Activated CD8-positive, alpha-beta memory T cell treated with anti-CD3 and anti-CD28 coated beads, Interleukin-2, amount 50 U/mL, for 4 hours (primary cell): Measurements from ENCODE around the gene EML4.

Source experiments
- DNase-seq: peaks from one replicate; pipeline ENCODE4 v3.0.0-alpha.2; 2020

The EML4 gene

GRCh38 chr2:42196403-42197267, 27.5 kb downstream of the EML4 start:
- peak; percentile 39 for DNase-seq

- no peak for DNase-seq
These were observed 28.6 kb downstream of the EML4 start for GRCh38 chr2:42197792-42198191.

- no peak for DNase-seq
These were observed 29.3 kb downstream of the EML4 start for GRCh38 chr2:42198466-42198865.

- no peak for DNase-seq
These were observed 29.8 kb downstream of the EML4 start for GRCh38 chr2:42199002-42199401.

- no peak for DNase-seq
These were observed 30.5 kb downstream of the EML4 start for GRCh38 chr2:42199626-42200025.

- no peak for DNase-seq
These were observed 32.0 kb downstream of the EML4 start for GRCh38 chr2:42200926-42201855.

GRCh38 chr2:42202634-42203008, 33.5 kb downstream of the EML4 start:
- DNase-seq, result no peak

GRCh38 chr2:42203792-42204191, 34.6 kb downstream of the EML4 start:
- DNase-seq, result no peak

GRCh38 chr2:42205337-42205736, 36.2 kb downstream of the EML4 start:
- no peak for DNase-seq

- DNase-seq, result no peak
These were observed 38.7 kb downstream of the EML4 start for GRCh38 chr2:42207826-42208225.

GRCh38 chr2:42210203-42210602, 41.0 kb downstream of the EML4 start:
- no peak for DNase-seq

GRCh38 chr2:42211291-42211690, 42.1 kb downstream of the EML4 start:
- no peak for DNase-seq

- DNase-seq, result no peak
These were observed 45.5 kb downstream of the EML4 start for GRCh38 chr2:42214669-42215068.

- no peak for DNase-seq
These were observed 47.5 kb downstream of the EML4 start for GRCh38 chr2:42216694-42217093.

GRCh38 chr2:42217307-42217706, 48.2 kb downstream of the EML4 start:
- DNase-seq, result no peak

- DNase-seq, result no peak
These were observed 48.8 kb downstream of the EML4 start for GRCh38 chr2:42217914-42218313.

GRCh38 chr2:42218712-42219111, 49.6 kb downstream of the EML4 start:
- DNase-seq, result no peak

GRCh38 chr2:42219160-42219559, 50.0 kb downstream of the EML4 start:
- DNase-seq, result no peak

- DNase-seq, result no peak
These were observed 51.4 kb downstream of the EML4 start for GRCh38 chr2:42220566-42220965.

- DNase-seq, result no peak
These were observed 54.1 kb downstream of the EML4 start for GRCh38 chr2:42223067-42223854.

GRCh38 chr2:42223855-42224268, 54.7 kb downstream of the EML4 start:
- DNase-seq, result no peak

GRCh38 chr2:42224422-42225067, 55.4 kb downstream of the EML4 start:
- no peak for DNase-seq

GRCh38 chr2:42225573-42225972, 56.4 kb downstream of the EML4 start:
- no peak for DNase-seq
